Retina (tissue), 1 donor: ENCODE measurements around the gene FAM170A.

Experiments
- DNase-seq: peaks from one replicate; pipeline ENCODE4 v3.0.0-alpha.2; 2016

The FAM170A gene, protein sequence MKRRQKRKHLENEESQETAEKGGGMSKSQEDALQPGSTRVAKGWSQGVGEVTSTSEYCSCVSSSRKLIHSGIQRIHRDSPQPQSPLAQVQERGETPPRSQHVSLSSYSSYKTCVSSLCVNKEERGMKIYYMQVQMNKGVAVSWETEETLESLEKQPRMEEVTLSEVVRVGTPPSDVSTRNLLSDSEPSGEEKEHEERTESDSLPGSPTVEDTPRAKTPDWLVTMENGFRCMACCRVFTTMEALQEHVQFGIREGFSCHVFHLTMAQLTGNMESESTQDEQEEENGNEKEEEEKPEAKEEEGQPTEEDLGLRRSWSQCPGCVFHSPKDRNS

GRCh38 chr5:119629339-119629738, at the start of gene FAM170A:
FAM170A (plus strand) TSS chr5:119629558; CDS start chr5:119629769, 211 bp downstream.
- no peak for DNase-seq

DNA sequence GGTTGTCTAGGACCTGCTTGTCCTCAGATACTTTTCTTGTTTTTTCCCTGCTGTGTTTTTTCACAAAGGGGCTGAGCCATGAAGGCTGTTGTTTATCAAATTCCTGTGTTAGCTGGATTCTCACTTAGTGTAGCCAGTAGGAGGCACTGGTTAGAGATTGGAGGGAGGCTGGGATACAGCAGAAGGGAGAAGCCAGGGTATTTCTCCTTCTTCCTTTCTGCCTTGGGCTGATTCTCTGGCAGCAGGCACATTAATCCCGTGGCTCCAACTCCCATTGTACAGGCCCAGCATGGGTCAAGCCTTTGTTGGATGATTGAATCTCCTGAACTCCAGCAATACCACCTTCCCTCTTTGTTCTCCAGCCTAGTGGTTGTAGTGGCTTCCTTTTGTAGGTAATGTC, 46.4 kb upstream of the FAM170A start:
- DNase-seq, result no peak

- no peak for DNase-seq
These were observed 45.7 kb upstream of the FAM170A start for GRCh38 chr5:119583684-119584083.

GRCh38 chr5:119596046-119596445, 33.3 kb upstream of the FAM170A start:
- no peak for DNase-seq

- DNase-seq, result no peak
These were observed 31.5 kb upstream of the FAM170A start for GRCh38 chr5:119597728-119598298.

GRCh38 chr5:119613937-119614336, 15.4 kb upstream of the FAM170A start:
- DNase-seq, result no peak

DNA sequence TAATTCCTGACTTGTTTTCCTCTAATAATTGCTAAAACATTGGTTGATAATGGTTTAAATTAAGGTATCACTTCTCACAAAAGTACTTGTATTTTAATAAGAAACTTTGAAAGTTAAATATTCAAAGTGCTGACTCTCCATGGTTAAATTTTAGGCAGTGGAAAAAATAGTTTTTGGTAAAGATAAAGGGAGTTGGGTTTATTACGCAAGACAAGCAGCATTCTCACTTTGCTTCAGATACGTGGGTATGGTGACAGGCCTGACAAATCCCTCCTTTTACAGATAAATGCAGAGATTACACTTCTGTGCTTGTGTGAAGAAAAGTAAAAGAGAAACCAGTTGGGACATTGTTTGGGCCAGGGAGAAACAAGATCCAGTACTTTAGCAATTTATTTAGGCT, 14.5 kb upstream of the FAM170A start:
- DNase-seq, result no peak

DNA sequence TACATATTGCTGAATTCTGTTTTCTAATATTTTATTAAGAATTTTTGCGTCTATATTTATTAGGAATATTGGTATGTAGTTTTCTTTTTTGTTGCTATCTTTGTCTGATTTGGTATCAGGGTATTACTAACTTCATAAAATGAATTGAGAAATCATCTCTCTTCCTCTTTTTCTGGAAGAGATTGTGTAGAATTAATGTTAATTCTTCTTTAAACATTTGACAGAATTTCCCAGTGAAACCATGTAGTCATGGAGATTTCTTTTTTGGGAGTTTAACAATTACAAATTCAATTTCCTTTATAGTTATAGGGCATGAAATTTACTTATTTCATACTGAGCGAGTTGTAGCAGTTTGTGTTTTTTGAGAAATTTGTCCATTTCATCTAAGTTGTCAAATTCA, 3.3 kb upstream of the FAM170A start:
- no peak for DNase-seq

GRCh38 chr5:119630752-119631440, 1.5 kb downstream of the FAM170A start:
- no peak for DNase-seq

GRCh38 chr5:119631660-119632059, 2.3 kb downstream of the FAM170A start:
- no peak for DNase-seq

GRCh38 chr5:119651486-119651885, 22.1 kb downstream of the FAM170A start:
- DNase-seq, result no peak

DNA sequence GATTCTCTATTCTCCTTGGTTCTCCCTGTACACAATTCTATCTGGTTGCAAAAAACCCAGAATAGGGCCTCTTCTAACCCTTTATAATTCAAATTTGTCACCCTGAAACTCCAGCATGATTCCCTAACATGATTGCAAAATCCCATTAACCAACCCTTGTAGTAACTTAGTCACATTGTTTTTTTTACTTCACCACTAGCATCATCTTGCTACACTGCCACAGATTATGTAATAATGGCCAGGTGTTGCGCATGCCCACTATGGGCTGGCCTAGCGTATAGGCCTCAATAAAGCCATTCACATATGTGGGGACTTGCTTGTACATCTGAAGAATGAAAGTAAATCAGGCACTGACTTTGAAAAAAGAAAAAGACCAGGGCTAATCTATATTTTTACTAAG, 25.7 kb downstream of the FAM170A start:
- no peak for DNase-seq

GRCh38 chr5:119656023-119656422, 26.7 kb downstream of the FAM170A start:
- no peak for DNase-seq

DNA sequence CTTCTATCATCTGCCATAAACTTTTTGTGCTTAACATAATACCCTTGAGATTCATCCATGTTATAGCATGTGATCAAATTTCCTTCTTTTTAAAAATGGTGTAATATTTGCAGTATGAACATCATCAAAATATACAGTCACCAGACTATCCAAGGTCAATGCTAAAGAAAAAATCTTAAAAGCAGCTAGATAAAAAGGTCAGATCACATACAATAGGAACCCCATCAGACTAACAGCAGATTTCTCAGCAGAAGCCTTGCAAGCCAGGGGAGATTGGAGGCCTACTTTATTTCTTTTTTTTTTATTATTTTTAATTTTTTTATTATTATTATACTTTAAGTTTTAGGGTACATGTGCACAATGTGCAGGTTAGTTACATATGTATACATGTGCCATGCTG, 37.2 kb downstream of the FAM170A start:
- no peak for DNase-seq

- no peak for DNase-seq
These were observed 49.1 kb downstream of the FAM170A start for GRCh38 chr5:119678351-119679028.

DNA sequence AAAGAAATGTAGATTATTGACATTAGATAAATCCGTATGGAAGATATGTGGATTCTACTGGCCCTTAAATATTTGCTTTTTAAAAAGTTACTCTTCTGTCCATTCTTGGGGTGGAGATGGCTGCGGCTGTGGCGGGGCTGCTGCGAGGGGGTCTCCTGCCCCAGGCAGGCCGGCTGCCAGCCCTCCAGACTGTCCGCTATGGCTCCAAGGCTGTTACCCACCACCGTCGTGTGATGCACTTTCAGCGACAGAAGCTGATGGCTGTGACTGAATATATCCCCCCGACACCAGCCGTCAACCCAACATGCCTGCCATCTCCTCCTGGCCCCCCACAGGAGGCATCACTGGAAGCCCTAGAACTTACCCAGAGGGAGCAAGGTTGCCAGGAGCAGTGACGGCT, 50.7 kb downstream of the FAM170A start:
- DNase-seq, result no peak

DNA sequence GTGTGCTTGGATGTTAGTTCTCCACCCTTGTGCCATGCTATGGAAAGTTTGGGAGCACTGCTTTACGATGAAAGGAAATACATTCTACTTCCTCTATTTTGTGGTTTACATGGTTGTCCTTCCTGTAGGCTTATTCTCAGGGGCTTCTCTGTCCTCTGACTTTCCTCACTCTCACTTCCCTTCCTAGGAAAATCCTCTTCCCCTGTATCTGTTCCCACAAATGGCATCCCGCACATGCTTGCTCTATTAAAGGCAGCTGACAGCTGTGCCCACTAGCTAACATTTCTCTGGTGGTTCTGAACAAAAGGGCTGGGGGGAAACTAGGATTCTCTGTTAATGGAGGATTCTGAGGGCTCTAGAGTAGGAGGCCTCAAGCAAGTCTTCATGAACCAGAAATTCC, 52.4 kb downstream of the FAM170A start:
- no peak for DNase-seq

GRCh38 chr5:119682372-119682771, 53.0 kb downstream of the FAM170A start:
- DNase-seq, result no peak
